HepG2 (cell line): ENCODE measurements around the gene PCNT. TPM values are rescaled to one million over a fixed set of nuclear protein-coding genes. Genes with fewer than 3 reads are reported as not detected.

Source experiments
- ERF ChIP-seq: IDR thresholded peaks from 2 replicates; pipeline ENCODE4 v1.6.1; 2018; ENCODE audit warnings: missing biosample characterization, missing genetic modification reagents
- FOXP1 ChIP-seq, 2 experiments: fragments of 450-650 bp in 1 of 2; IDR thresholded peaks; 2 replicates each; pipeline ENCODE4 v1.6.1; 2017 to 2018; ENCODE audit warnings: antibody characterized with exemption in 1 of 2
- KAT8 ChIP-seq: IDR thresholded peaks from 2 replicates; pipeline ENCODE4 v1.6.1; 2016; ENCODE audit warnings: missing genetic modification reagents, missing compliant biosample characterization
- KLF15 ChIP-seq: sonication (generic); formaldehyde crosslinking; IDR thresholded peaks from 2 replicates; pipeline ENCODE4 v1.8.1; 2023; ENCODE audit warnings: borderline replicate concordance, mild to moderate bottlenecking, inconsistent platforms, missing genetic modification reagents, mixed read lengths
- SOX13 ChIP-seq, 3 experiments: fragments of 450-650 bp in 1 of 3; sonication (generic) in 1 of 3; formaldehyde crosslinking in 1 of 3; IDR thresholded peaks in 2 of 3; conservative IDR thresholded peaks in 1 of 3; 2 replicates each; pipeline versions ENCODE4 v1.5.0 to v1.6.1; 2016 to 2020; ENCODE audit warnings: antibody characterized with exemption in 1 of 3, mild to moderate bottlenecking in 1 of 3, missing compliant biosample characterization in 1 of 3, missing genetic modification reagents in 1 of 3, moderate library complexity in 1 of 3
- ZBTB42 ChIP-seq: sonication (generic); formaldehyde crosslinking; IDR thresholded peaks from 2 replicates; pipeline ENCODE4 v1.5.0; 2020; ENCODE audit warnings: mild to moderate bottlenecking, missing genetic modification reagents
- ZNF263 ChIP-seq: sonication (generic); formaldehyde crosslinking; IDR thresholded peaks from 2 replicates; pipeline ENCODE4 v1.4.0; 2020; ENCODE audit warnings: missing genetic modification reagents
- ZNF547 ChIP-seq: sonication (generic); formaldehyde crosslinking; IDR thresholded peaks from 2 replicates; pipeline ENCODE4 v1.5.1; 2020; ENCODE audit warnings: mild to moderate bottlenecking, missing genetic modification reagents
- ZNF550 ChIP-seq: sonication (generic); formaldehyde crosslinking; IDR thresholded peaks from 2 replicates; pipeline ENCODE4 v1.4.0; 2020; ENCODE audit warnings: mild to moderate bottlenecking, missing genetic modification reagents, borderline replicate concordance
- polyA plus RNA-seq, 8 experiments: library from polyadenylated mRNA; depleted of rRNA in 3 of 8; stranded (reverse) in 7 of 8; unstranded in 1 of 8; fragments of >200 nt; fragmentation: Illumina TruSeq in 4 of 8; extraction: Trizol in 4 of 8; gene quantifications; 2 replicates each; pipeline versions ENCODE4 v1.2.1 to v1.2.3, GENCODE V29; 2011 to 2016; ENCODE audit warnings: low read depth in 4 of 8, missing spikeins in 1 of 8, mixed read lengths in 1 of 8; ENCODE audit not compliant: insufficient read depth in 1 of 8
- total RNA-seq, 5 experiments: library from RNA; depleted of rRNA; stranded (reverse); fragments of >200 nt; fragmentation: Illumina TruSeq; extraction: Trizol; gene quantifications; 2 replicates each; pipeline ENCODE4 v1.2.3, GENCODE V29; 2016; ENCODE audit warnings: low read depth in 1 of 5
- TF ChIP-seq, protein P1 (sequence below): sonication (generic); formaldehyde crosslinking; IDR thresholded peaks from 2 replicates; pipeline ENCODE4 v1.8.1; 2023; ENCODE audit warnings: mild to moderate bottlenecking, moderate library complexity, missing genetic modification reagents
- TF ChIP-seq, protein P2 (sequence below): sonication (generic); formaldehyde crosslinking; IDR thresholded peaks from one replicate; pipeline ENCODE4 v1.5.1; 2020; ENCODE audit warnings: mild to moderate bottlenecking, missing genetic modification reagents; ENCODE audit errors: not compliant biosample characterization
- TF ChIP-seq, protein P3 (sequence below): sonication (generic); formaldehyde crosslinking; IDR thresholded peaks from 2 replicates; pipeline ENCODE4 v1.5.0; 2020; ENCODE audit warnings: mild to moderate bottlenecking, missing genetic modification reagents, moderate library complexity
- TF ChIP-seq, protein P4 (sequence below): sonication (generic); formaldehyde crosslinking; IDR thresholded peaks from 2 replicates; pipeline ENCODE4 v1.8.0; 2023; ENCODE audit warnings: mild to moderate bottlenecking, missing genetic modification reagents
- TF ChIP-seq, protein P5 (sequence below): IDR thresholded peaks from 2 replicates; pipeline ENCODE4 v1.6.1; 2012; ENCODE audit warnings: inconsistent platforms

PCNT gene
- total and polyA plus RNA-seq, 2 of the 13 experiments (the other 11 are each of a cell fraction or from before 2014, with no cell fraction given) = 5.6 to 12.4 TPM

DNA sequence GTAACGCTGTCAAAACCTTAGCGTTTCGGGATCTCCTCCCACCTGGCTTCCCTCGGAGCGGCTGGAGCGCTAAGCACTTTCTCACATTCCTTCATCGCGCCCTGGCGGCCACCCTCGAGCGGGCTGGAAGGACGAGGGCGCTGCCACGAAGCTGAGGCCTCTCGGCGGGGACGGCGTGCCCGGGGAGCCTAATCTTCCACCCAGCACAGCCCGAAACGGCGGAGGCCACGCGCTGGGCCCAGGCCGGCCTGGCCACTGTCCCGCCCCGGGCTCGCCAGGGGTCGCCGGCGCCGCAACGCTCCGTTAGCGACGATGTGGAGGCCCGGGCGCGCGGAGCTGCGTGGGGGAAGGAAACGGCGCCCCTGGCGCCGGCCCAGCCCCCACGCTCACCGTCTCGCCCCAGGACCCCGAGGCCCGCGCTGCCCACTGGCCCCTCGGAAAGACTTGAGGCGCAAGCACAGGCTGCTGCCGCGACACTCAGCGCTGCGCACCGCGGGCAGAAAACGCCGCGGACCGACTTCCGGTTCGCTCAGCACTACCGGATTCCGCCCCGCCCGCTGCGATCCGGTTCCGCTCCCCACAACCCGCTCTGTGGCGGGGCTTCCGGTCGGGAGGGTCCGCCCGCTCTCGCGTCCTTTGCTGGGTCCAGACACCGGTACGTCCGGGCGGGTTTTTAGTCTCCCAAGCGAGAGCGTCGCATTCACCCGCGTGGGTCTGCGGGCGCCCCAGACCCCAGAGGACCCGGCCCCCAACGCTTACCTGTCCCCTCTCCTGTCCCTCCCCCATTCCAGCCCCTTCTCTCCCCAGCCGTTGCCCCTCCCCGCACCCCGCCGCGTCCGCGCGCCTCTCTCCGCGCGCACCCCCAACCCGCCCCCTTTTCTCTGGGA, 38.0 kb upstream of the PCNT start, which contains the start of gene YBEY (continued):
- 0 out of 2 replicates have a peak, but pooled peaks have one; percentile 18 for TF ChIP-seq ZBTB42 (CRISPR knock-in tag)
- peak; percentile 97 for TF ChIP-seq KAT8 (CRISPR knock-in tag)
- peak; percentile 91 for TF ChIP-seq ZNF547 (CRISPR knock-in tag)
- TF ChIP-seq, protein P1, sequence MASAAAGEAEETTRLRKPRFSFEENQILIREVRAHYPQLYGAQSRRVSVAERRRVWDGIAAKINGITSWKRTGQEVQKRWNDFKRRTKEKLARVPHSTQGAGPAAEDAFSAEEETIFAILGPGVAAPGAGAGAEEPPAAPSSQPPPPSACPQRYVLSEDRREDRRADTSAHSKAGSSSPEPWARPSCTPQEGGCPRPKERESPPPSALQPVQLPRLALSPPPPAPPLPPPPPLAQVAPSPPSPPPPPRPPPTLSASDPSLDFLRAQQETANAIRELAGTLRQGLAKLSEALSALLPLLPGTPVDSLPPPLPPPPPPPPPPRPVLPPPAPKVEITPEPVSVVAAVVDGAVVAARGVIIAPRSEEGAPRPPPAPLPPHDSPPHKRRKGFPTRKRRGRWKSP (CRISPR knock-in tag) = peak; percentile 97
- TF ChIP-seq, protein P2, sequence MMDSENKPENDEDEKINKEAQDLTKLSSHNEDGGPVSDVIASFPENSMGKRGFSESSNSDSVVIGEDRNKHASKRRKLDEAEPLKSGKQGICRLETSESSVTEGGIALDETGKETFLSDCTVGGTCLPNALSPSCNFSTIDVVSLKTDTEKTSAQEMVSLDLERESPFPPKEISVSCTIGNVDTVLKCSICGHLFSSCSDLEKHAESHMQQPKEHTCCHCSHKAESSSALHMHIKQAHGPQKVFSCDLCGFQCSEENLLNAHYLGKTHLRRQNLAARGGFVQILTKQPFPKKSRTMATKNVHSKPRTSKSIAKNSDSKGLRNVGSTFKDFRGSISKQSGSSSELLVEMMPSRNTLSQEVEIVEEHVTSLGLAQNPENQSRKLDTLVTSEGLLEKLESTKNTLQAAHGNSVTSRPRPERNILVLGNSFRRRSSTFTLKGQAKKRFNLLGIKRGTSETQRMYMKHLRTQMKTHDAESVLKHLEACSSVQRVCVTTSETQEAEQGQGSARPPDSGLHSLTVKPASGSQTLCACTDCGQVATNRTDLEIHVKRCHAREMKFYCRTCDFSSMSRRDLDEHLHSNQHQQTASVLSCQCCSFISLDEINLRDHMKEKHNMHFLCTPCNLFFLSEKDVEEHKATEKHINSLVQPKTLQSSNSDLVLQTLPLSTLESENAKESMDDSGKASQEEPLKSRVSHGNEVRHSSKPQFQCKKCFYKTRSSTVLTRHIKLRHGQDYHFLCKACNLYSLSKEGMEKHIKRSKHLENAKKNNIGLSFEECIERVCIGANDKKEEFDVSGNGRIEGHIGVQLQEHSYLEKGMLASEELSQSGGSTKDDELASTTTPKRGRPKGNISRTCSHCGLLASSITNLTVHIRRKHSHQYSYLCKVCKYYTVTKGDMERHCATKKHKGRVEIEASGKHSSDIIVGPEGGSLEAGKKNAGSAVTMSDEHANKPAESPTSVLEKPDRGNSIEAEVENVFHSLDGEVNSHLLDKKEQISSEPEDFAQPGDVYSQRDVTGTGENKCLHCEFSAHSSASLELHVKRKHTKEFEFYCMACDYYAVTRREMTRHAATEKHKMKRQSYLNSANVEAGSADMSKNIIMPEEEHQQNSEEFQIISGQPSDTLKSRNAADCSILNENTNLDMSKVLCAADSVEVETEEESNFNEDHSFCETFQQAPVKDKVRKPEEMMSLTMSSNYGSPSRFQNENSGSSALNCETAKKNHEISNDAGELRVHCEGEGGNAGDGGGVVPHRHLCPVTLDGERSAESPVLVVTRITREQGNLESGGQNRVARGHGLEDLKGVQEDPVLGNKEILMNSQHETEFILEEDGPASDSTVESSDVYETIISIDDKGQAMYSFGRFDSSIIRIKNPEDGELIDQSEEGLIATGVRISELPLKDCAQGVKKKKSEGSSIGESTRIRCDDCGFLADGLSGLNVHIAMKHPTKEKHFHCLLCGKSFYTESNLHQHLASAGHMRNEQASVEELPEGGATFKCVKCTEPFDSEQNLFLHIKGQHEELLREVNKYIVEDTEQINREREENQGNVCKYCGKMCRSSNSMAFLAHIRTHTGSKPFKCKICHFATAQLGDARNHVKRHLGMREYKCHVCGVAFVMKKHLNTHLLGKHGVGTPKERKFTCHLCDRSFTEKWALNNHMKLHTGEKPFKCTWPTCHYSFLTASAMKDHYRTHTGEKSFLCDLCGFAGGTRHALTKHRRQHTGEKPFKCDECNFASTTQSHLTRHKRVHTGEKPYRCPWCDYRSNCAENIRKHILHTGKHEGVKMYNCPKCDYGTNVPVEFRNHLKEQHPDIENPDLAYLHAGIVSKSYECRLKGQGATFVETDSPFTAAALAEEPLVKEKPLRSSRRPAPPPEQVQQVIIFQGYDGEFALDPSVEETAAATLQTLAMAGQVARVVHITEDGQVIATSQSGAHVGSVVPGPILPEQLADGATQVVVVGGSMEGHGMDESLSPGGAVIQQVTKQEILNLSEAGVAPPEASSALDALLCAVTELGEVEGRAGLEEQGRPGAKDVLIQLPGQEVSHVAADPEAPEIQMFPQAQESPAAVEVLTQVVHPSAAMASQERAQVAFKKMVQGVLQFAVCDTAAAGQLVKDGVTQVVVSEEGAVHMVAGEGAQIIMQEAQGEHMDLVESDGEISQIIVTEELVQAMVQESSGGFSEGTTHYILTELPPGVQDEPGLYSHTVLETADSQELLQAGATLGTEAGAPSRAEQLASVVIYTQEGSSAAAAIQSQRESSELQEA (CRISPR knock-in tag) = peak; percentile 85
- TF ChIP-seq, protein P3, sequence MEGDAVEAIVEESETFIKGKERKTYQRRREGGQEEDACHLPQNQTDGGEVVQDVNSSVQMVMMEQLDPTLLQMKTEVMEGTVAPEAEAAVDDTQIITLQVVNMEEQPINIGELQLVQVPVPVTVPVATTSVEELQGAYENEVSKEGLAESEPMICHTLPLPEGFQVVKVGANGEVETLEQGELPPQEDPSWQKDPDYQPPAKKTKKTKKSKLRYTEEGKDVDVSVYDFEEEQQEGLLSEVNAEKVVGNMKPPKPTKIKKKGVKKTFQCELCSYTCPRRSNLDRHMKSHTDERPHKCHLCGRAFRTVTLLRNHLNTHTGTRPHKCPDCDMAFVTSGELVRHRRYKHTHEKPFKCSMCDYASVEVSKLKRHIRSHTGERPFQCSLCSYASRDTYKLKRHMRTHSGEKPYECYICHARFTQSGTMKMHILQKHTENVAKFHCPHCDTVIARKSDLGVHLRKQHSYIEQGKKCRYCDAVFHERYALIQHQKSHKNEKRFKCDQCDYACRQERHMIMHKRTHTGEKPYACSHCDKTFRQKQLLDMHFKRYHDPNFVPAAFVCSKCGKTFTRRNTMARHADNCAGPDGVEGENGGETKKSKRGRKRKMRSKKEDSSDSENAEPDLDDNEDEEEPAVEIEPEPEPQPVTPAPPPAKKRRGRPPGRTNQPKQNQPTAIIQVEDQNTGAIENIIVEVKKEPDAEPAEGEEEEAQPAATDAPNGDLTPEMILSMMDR (CRISPR knock-in tag) = peak; percentile 62
- peak; percentile 58 for TF ChIP-seq ERF (CRISPR knock-in tag)
- TF ChIP-seq SOX13 (IDR thresholded peaks at IDR 0.05) = no peak; the same call in 1 of the 2 replicates
- peak in 1 of 2 experiments; percentile 29; a peak in 2 of 4 replicates for TF ChIP-seq SOX13 (CRISPR knock-in tag; conservative IDR thresholded peaks at IDR 0.05 in 1 of 2, IDR thresholded peaks at IDR 0.05 in 1 of 2)
- TF ChIP-seq, protein P4, sequence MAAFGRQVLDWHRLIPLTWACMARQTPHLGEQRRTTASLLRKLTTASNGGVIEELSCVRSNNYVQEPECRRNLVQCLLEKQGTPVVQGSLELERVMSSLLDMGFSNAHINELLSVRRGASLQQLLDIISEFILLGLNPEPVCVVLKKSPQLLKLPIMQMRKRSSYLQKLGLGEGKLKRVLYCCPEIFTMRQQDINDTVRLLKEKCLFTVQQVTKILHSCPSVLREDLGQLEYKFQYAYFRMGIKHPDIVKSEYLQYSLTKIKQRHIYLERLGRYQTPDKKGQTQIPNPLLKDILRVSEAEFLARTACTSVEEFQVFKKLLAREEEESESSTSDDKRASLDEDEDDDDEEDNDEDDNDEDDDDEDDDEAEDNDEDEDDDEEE (CRISPR knock-in tag) = peak; percentile 70
- no peak; the same call in 1 of the 2 replicates for TF ChIP-seq ZNF263 (CRISPR knock-in tag)
- no peak for TF ChIP-seq FOXP1 (IDR thresholded peaks at IDR 0.05)
- TF ChIP-seq FOXP1 (CRISPR knock-in tag; IDR thresholded peaks at IDR 0.05) = no peak
- TF ChIP-seq, protein P5, sequence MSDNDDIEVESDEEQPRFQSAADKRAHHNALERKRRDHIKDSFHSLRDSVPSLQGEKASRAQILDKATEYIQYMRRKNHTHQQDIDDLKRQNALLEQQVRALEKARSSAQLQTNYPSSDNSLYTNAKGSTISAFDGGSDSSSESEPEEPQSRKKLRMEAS = peak; percentile 91
- 0 out of 2 replicates have a peak, but pooled peaks have one; percentile 57 for TF ChIP-seq KLF15 (CRISPR knock-in tag)
- 0 out of 2 replicates have a peak, but pooled peaks have one; percentile 53 for TF ChIP-seq ZNF550 (CRISPR knock-in tag)
